ENCODE data around the gene NCR3LG1.

- TF ChIP-seq, protein P1, sequence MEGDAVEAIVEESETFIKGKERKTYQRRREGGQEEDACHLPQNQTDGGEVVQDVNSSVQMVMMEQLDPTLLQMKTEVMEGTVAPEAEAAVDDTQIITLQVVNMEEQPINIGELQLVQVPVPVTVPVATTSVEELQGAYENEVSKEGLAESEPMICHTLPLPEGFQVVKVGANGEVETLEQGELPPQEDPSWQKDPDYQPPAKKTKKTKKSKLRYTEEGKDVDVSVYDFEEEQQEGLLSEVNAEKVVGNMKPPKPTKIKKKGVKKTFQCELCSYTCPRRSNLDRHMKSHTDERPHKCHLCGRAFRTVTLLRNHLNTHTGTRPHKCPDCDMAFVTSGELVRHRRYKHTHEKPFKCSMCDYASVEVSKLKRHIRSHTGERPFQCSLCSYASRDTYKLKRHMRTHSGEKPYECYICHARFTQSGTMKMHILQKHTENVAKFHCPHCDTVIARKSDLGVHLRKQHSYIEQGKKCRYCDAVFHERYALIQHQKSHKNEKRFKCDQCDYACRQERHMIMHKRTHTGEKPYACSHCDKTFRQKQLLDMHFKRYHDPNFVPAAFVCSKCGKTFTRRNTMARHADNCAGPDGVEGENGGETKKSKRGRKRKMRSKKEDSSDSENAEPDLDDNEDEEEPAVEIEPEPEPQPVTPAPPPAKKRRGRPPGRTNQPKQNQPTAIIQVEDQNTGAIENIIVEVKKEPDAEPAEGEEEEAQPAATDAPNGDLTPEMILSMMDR (IDR thresholded peaks at IDR 0.05; ENCODE audit: insufficient read depth, low read length) = no peak
- TF ChIP-seq, protein P2, sequence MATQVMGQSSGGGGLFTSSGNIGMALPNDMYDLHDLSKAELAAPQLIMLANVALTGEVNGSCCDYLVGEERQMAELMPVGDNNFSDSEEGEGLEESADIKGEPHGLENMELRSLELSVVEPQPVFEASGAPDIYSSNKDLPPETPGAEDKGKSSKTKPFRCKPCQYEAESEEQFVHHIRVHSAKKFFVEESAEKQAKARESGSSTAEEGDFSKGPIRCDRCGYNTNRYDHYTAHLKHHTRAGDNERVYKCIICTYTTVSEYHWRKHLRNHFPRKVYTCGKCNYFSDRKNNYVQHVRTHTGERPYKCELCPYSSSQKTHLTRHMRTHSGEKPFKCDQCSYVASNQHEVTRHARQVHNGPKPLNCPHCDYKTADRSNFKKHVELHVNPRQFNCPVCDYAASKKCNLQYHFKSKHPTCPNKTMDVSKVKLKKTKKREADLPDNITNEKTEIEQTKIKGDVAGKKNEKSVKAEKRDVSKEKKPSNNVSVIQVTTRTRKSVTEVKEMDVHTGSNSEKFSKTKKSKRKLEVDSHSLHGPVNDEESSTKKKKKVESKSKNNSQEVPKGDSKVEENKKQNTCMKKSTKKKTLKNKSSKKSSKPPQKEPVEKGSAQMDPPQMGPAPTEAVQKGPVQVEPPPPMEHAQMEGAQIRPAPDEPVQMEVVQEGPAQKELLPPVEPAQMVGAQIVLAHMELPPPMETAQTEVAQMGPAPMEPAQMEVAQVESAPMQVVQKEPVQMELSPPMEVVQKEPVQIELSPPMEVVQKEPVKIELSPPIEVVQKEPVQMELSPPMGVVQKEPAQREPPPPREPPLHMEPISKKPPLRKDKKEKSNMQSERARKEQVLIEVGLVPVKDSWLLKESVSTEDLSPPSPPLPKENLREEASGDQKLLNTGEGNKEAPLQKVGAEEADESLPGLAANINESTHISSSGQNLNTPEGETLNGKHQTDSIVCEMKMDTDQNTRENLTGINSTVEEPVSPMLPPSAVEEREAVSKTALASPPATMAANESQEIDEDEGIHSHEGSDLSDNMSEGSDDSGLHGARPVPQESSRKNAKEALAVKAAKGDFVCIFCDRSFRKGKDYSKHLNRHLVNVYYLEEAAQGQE (IDR thresholded peaks at IDR 0.05; ENCODE audit: insufficient replicate concordance, low read depth) = no peak
- no peak for TF ChIP-seq GABPA (IDR thresholded peaks at IDR 0.05; ENCODE audit: low read depth)
- TF ChIP-seq SPI1 (IDR thresholded peaks at IDR 0.05; ENCODE audit: borderline replicate concordance, low read depth) = no peak
- no peak for TF ChIP-seq POLR2AphosphoS5 (IDR thresholded peaks at IDR 0.05; ENCODE audit: low read depth)
Measured at GRCh38 chr11:17396598-17397310, 45.2 kb downstream of the NCR3LG1 start.
